Hippocampal formation (tissue), 2 donors: ENCODE data around the gene OTULIN.

ENCODE experiments used
- DNase-seq, 2 donors: peaks; one replicate each; lab custom pipeline; 2025; lab: John Stamatoyannopoulos, UW

The OTULIN gene

DNA sequence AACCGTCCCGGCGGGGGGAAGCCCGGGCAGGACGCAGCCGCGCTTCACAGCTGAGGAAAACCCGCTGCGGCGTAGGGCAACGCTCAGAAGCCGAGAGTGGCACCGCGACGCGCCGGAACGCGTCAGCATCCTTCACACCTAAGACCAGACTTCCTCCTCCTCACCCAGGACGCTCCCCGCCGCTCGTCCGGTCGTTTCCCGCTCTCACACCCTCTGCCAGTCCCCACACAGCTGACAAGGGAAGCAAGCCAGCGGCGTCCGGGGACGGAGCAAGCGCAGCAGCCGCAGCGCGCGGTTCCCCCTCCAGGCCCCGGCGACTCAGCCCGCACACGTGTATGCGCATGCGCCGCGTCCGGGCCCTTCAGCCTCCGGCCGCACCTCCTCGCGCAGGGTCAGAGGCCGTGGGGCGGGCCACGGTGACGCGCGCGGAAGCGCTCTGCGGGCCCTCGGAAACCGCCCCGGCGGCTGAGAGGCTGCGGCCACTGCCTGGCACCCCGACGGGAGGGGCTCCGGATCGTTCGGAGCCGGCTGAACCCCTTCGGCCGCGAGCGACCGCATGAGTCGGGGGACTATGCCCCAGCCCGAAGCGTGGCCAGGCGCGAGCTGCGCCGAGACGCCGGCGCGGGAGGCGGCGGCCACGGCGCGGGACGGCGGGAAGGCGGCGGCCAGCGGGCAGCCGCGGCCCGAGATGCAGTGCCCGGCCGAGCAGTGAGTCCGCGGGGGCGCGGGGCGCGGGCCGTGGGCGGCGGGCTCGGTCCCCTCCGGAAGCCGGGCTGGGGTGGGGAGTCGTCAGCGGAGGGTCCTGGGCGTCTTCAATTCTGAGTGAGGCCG, at the start of gene OTULIN:
Gene OTULIN, plus strand, starts transcription at position 449 of the 831 bp plus-strand sequence. Its CDS starts 108 bp downstream, at position 557.
- DNase-seq = peak; percentile 87 to 90

GRCh38 chr5:14615365-14615764, 49.2 kb upstream of the OTULIN start:
- DNase-seq = no peak

DNA sequence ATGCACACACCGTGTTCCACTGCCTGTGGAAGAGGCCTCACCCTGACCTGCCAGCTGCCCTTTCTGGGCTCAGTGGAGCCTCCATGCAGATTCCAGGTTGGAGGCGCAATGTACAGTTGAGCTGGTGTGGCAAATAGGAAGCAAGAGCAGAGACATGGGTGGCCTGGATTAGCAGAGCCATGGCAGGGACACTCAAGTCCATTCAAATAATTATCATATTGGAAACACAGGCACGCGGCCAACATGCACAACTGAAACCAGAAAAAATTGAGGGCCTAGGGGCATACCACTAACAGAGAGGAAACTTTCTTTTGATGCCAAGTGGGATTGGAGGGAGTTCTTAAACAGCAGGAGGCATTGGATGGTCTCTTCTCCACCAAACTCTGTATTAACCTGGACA, 47.1 kb upstream of the OTULIN start:
- no peak for DNase-seq

DNA sequence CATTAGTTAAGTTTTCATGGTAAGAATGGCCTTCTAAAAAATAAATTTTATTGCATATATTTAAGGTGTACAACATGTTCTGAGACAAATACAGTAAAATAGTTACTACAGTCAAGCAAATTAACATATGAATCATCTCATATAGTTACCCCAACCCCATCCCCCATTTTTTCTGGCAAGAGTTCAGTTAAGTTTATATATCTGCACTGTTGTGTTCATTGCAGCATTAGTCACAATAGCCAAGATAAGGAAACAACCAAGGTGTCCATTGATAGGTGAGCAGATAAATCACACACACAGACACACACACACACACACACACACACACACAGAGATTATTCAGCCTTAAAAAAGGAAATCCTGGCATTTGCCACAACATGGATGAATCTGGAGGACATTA, 37.2 kb upstream of the OTULIN start:
- no peak for DNase-seq

GRCh38 chr5:14628346-14628745, 36.2 kb upstream of the OTULIN start:
- DNase-seq = no peak

DNA sequence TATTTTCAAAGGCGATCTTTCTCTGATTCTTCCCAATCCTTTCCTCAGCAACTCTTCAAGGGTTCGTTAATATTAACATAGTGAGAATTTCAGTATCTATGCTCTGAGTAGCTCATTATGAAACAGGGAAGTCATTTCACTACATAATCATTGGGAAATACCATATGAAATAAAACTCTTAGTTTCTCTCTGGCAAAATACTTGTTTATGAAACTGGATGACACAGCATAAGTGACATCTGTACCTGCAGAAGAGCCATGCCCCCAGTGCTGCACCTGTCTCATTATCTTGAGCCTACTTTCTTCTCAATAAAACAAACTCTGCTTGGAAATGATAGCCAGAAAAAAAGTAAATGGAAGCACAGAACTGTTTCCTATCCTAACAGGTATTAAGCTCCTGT, 33.8 kb upstream of the OTULIN start:
- no peak for DNase-seq

GRCh38 chr5:14635656-14636055, 28.9 kb upstream of the OTULIN start:
- DNase-seq = no peak

DNA sequence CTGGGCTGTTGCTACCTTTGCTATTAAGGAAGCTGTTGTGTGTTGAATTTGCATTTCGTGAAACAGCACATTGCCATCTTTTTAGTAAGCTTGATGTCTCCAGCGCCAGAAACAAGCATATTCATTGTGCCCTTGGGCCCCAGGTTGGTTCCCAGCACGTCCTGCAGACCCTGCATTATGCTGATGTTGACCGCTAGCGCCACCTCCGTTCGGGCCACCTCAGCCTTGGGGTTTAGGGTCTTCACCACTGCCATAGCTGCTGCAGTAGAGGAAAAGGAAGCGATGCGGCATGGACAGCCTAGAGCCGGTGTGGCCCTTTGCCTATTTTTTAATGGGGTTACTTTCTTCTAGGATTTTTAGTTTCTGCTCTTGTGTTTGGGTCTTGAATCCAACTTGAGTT, 23.8 kb upstream of the OTULIN start:
- DNase-seq = no peak

GRCh38 chr5:14644623-14645237, 19.8 kb upstream of the OTULIN start:
- no peak for DNase-seq

GRCh38 chr5:14650052-14650451, 14.5 kb upstream of the OTULIN start:
- no peak for DNase-seq

- DNase-seq = no peak
Observed at GRCh38 chr5:14655146-14655741, 9.3 kb upstream of the OTULIN start.

DNA sequence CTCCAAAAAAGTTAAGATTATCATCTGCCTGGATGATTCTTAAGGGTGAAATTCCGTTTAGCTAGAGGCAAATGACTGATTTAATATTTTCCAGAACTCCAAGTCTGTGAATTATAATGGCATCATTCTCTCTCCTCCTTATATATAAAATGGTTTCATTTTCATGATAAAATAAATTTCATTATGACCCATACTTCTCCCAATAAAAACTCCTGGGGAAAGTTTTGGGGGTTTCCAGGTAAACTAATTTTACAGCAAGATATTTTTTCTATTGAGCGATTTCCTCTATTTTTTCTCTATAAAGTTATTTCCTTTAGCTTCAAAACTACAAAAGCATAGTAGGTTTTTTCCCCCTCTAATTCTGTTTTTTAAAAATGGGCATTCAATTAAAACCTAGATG, 7.6 kb upstream of the OTULIN start:
- no peak for DNase-seq

- no peak for DNase-seq
Observed at GRCh38 chr5:14659821-14660607, 4.5 kb upstream of the OTULIN start.

DNA sequence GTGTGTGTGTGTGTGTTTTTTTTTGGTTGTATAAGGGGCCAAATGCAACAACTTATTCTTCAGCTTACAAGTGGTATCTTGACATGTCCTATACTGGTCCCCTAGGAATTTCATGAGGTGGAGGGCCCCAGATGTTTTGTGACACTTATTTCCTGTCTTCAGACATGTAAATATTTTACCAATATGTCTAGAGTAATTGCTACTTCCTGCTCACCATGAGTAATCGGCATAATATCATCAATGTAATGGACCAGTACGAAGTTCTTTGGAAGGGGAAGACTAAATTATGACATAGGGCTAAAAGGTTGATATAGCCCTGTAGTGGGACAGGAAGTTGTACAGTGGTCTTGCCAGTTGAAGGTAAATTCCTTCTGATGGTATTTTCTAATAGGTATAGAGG, 3.7 kb upstream of the OTULIN start:
- no peak for DNase-seq

DNA sequence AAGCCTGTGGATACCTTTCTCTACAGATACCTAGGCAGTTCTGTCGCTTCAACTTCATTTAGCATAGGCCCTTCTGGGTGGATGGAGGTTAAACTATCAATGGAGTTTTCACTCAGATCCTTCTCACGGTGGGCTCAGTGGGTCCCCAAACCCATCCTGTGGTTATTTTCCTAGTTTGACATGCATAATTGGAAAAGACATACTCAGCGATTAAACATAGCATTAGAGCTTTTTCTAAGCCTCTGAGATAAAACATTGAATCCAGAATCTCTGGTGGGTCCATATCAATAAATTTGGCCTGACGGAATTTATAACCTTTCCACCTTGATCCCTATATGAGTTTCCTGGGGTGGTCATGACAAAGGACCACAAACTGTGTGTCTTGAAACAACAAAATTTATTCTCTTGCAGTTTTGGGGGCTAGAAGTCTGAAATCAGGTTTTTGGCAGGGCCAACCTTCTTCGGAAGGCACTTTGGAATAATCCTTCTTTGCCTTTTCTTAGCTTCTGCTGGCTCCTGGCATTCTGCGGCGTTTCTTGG, 1.7 kb upstream of the OTULIN start:
- no peak for DNase-seq

GRCh38 chr5:14663734-14664269, 716 bp upstream of the OTULIN start:
- DNase-seq = no peak

DNA sequence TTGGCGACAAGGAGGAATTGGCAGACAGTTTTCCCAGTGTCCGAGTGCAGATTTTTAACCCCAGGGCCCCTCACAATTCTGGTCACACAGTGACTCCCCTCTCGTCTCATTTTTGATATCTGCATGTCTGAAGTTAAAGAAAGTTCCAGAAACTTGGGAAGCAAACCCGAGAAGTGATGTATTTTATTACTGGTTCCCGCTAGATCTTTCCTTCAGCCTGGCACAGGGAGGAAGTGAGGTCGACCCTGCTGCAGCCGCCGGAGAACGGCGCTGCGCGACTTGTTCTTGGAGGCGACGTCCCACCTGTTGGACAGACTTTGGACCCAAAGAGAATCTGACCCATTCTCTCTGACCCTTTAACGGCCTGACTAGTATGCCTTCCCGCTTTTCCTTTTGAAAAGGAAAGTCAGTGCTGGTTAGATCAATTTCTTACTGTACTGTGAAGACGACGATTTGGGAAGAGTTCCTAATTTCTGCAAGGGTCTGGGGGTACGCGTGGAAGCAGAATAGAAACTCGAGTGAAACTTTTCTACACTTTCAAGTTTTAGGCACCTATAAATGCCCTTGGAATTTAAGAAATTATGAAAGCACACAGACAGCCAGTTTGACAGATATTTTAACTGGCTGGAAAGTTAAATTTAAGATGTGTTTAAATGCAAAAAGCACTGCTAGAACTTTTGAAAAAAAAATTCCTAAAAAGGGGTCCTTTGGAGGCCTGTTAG, 744 bp downstream of the OTULIN start:
- DNase-seq = peak in 1 of 2 donors; percentile 34

GRCh38 chr5:14665949-14666348, 1.4 kb downstream of the OTULIN start:
- DNase-seq = no peak

GRCh38 chr5:14666357-14666756, 1.8 kb downstream of the OTULIN start:
- DNase-seq = no peak

DNA sequence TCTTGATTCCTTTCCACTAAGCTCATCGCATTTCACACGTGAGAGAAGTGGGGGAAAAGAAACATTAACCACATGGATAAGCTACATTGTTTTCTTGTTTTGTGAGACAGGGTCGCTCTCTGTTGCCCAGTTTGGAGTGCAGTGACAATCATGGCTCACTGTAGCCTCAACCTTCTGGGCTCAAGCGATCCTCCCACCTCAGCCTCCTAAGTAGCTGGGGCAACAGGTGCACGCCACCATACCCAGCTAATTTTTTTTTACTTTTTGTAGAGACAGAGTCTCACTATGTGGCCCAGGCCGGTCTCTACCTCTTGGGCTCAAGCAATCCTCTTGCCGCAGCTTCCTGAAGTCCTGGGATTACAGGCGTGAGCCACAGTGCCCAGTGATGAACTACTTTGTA, 2.8 kb downstream of the OTULIN start:
- DNase-seq = no peak

DNA sequence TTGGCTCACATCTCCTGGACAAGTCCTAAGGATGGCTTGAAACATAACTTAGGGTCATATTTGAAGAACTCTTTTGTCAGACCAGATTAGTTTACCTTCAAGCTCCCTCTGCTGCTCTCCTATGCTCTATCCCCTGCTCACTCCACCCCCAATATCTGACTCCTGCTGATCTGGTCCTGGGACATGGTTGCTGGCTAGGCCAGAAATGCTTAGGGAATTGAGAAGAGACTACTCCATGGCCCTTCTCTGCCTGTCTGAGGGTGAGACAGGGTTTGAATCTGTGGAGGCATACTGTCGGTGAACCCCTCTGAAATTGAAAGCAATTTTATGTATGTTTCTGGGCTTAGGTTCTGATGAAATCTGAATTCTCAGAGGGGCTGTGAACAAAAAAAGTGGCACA, 3.3 kb downstream of the OTULIN start:
- no peak for DNase-seq
